ENCODE results near the gene PIK3C2G.
A peak's percentile ranks its signal among the peaks of the same experiment; 100 is the strongest.

DNA sequence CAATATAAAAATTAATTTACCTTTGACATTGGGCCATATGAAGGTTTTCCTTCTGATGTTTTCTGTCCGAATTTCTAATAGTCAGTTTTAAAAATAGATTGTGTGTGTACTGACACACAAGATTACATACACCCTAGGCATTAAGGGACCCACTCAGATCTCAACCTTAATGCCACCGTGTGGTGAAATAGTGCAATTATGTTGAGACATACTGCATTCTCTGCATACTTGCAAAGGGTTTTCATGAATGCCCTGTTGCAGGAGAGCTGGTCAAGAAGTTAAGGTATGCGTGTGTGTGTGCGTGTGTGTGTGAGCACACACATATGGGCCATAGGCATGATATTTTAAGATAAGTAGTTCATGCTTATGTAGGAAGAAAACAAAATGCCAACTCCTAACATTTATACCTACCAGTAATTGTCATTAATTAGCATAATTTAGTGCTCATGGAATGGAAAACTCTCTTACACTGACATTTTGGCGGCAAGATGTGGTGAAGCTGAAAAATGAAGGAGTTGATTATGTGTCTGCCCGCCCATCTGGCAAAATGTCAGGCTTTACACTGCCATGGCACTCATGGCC is 58.8 kb downstream of the PIK3C2G start:
- TF ChIP-seq CTCF (conservative IDR thresholded peaks at IDR 0.05; ENCODE audit: low read depth, low read length) (peak; percentile 71), EZH2 (IDR thresholded peaks at IDR 0.05; ENCODE audit: low read length, unreplicated experiment) (no peak), EZH2phosphoT487 (IDR thresholded peaks at IDR 0.05; ENCODE audit: borderline replicate concordance, low read length) (no peak)

Data from PC-3 (cell line).